Skin epidermis (tissue), 12 donors: ENCODE data around the gene ABHD8.

Experiments
- H3K27ac ChIP-seq, 21 experiments: fragments of 200-600 bp; sonication (generic) in 11 of 21; one replicate each; pipeline ENCODE4 v1.5.0; 2020; ENCODE audit warnings: mild to moderate bottlenecking in 3 of 21, inconsistent platforms in 2 of 21, moderate library complexity in 2 of 21
- H3K4me3 ChIP-seq, 7 experiments: fragments of 200-600 bp; sonication (generic) in 2 of 7; one replicate each; pipeline ENCODE4 v1.5.0; 2020; ENCODE audit warnings: inconsistent platforms in 2 of 7, mild to moderate bottlenecking in 2 of 7, moderate library complexity in 1 of 7

Gene ABHD8

GRCh38 chr19:17303167-17303939 lies at the start of gene ABHD8:
Gene ABHD8 (minus strand): TSS chr19:17303425. CDS start chr19:17301616, 1,809 bp downstream.
- Histone ChIP-seq H3K27ac (peak within 1 kb of the TSS in 20 of 21 experiments; percentile 2 to 89 (median 76)), H3K4me3 (peak within 1 kb of the TSS; percentile 44 to 86 (median 78))

GRCh38 chr19:17352608-17353280 lies 49.5 kb upstream of the ABHD8 start:
- no peak overlapping the region for H3K4me3 ChIP-seq
- peak overlapping the region in 2 of 21 experiments; percentile 16 to 41 for H3K27ac ChIP-seq

- no peak overlapping the region for H3K4me3 ChIP-seq
- peak overlapping the region in 1 of 21 experiments; percentile 41 for H3K27ac ChIP-seq
Measured at GRCh38 chr19:17351815-17352435, 48.7 kb upstream of the ABHD8 start.

- Histone ChIP-seq H3K4me3 (no peak overlapping the region), H3K27ac (peak overlapping the region in 14 of 21 experiments; percentile 27 to 80 (median 67))
Measured at GRCh38 chr19:17348700-17349099, 45.5 kb upstream of the ABHD8 start.

- H3K27ac ChIP-seq = peak overlapping the region in 17 of 21 experiments; percentile 13 to 80 (median 66)
- H3K4me3 ChIP-seq = no peak overlapping the region
Measured at GRCh38 chr19:17347877-17348276, 44.7 kb upstream of the ABHD8 start.

- Histone ChIP-seq H3K4me3 (no peak overlapping the region), H3K27ac (peak overlapping the region in 17 of 21 experiments; percentile 13 to 80 (median 66))
Measured at GRCh38 chr19:17347361-17347760, 44.1 kb upstream of the ABHD8 start.

- H3K27ac ChIP-seq = peak overlapping the region in 14 of 21 experiments; percentile 13 to 80 (median 66)
- H3K4me3 ChIP-seq = no peak overlapping the region
Measured at GRCh38 chr19:17346109-17346671, 43.0 kb upstream of the ABHD8 start.

- H3K4me3 ChIP-seq = no peak overlapping the region
Measured at GRCh38 chr19:17341845-17342244, 38.6 kb upstream of the ABHD8 start.

GRCh38 chr19:17341386-17341785 lies 38.2 kb upstream of the ABHD8 start:
- no peak overlapping the region for H3K4me3 ChIP-seq
- no peak overlapping the region for H3K27ac ChIP-seq

More at GRCh38 chr19:17341845-17342244, 38.6 kb upstream of the ABHD8 start:
- no peak overlapping the region for H3K27ac ChIP-seq

- Histone ChIP-seq H3K27ac (no peak overlapping the region), H3K4me3 (no peak overlapping the region)
Measured at GRCh38 chr19:17340871-17341357, 37.7 kb upstream of the ABHD8 start.

- no peak overlapping the region for H3K27ac ChIP-seq
- no peak overlapping the region for H3K4me3 ChIP-seq
Measured at GRCh38 chr19:17340302-17340870, 37.2 kb upstream of the ABHD8 start.

GRCh38 chr19:17339088-17339741 lies 36.0 kb upstream of the ABHD8 start:
- Histone ChIP-seq H3K4me3 (no peak overlapping the region), H3K27ac (no peak overlapping the region)

- H3K4me3 ChIP-seq = peak overlapping the region in 5 of 7 experiments; percentile 55 to 84 (median 78)
- peak overlapping the region in 2 of 21 experiments; percentile 93 to 94 for H3K27ac ChIP-seq
Measured at GRCh38 chr19:17338433-17339078, 35.3 kb upstream of the ABHD8 start.

GRCh38 chr19:17337675-17338432 lies 34.6 kb upstream of the ABHD8 start:
- H3K27ac ChIP-seq = peak overlapping the region in 20 of 21 experiments; percentile 54 to 98 (median 92)
- H3K4me3 ChIP-seq = peak overlapping the region; percentile 53 to 84 (median 72)

GRCh38 chr19:17336872-17337674 lies 33.8 kb upstream of the ABHD8 start, which contains the start of gene GTPBP3:
Gene GTPBP3 (plus strand): TSS chr19:17337553. CDS start chr19:17337612, 59 bp downstream.
- peak within 1 kb of the TSS; percentile 53 to 84 (median 72) for H3K4me3 ChIP-seq
- H3K27ac ChIP-seq = peak within 1 kb of the TSS; percentile 56 to 98 (median 93)

- peak overlapping the region in 1 of 7 experiments; percentile 53 for H3K4me3 ChIP-seq
- peak overlapping the region in 12 of 21 experiments; percentile 16 to 94 (median 85) for H3K27ac ChIP-seq
Measured at GRCh38 chr19:17335575-17335974, 32.4 kb upstream of the ABHD8 start.
